SU-DHL-6 (cell line): Measurements from ENCODE around the gene DMP1.

Experiments
- H2AFZ ChIP-seq: fragments of 200-600 bp; sonication (generic); 2 replicates; pipeline ENCODE4 v1.6.1; 2014; ENCODE audit warnings: low read depth, mild to moderate bottlenecking, moderate library complexity, mixed read lengths, antibody characterized with exemption, low read length; ENCODE audit not compliant: severe bottlenecking
- H3F3A ChIP-seq: fragments of 200-600 bp; shearing (Covaris generic); 2 replicates; pipeline ENCODE4 v1.6.0; 2016; ENCODE audit warnings: antibody characterized with exemption, mild to moderate bottlenecking; ENCODE audit not compliant: insufficient read depth
- H3K27ac ChIP-seq: fragments of 200-600 bp; sonication (generic); 2 replicates; pipeline ENCODE4 v1.5.1; 2016; ENCODE audit warnings: low read depth, mild to moderate bottlenecking, low read length, moderate library complexity, mixed read lengths
- H3K27me3 ChIP-seq: fragments of 200-600 bp; sonication (generic), shearing (Covaris generic); 2 replicates; pipeline ENCODE4 v1.6.0; 2014; ENCODE audit warnings: mild to moderate bottlenecking, low read length
- H3K36me3 ChIP-seq: fragments of 200-600 bp; sonication (generic); 2 replicates; pipeline ENCODE4 v1.6.1; 2014; ENCODE audit warnings: mild to moderate bottlenecking, low read length, mixed read lengths
- H3K4me2 ChIP-seq: fragments of 300-600, 200-600 bp; shearing (Covaris generic), sonication (generic); 2 replicates; pipeline ENCODE4 v1.6.0; 2014; ENCODE audit warnings: low read length, low read depth, mild to moderate bottlenecking; ENCODE audit not compliant: poor library complexity, severe bottlenecking
- H3K4me3 ChIP-seq: fragments of 200-600 bp; sonication (generic); 2 replicates; pipeline ENCODE4 v1.5.1; 2014; ENCODE audit warnings: antibody characterized with exemption, low read length, mild to moderate bottlenecking, mixed read lengths; ENCODE audit not compliant: insufficient read depth, poor library complexity, severe bottlenecking
- H3K79me2 ChIP-seq: fragments of 200-600 bp; sonication (generic); 2 replicates; pipeline ENCODE4 v1.6.1; 2014; ENCODE audit warnings: mild to moderate bottlenecking, low read length, moderate library complexity; ENCODE audit not compliant: insufficient read depth
- H3K9ac ChIP-seq: fragments of 200-600 bp; sonication (generic); 2 replicates; pipeline ENCODE4 v1.7.0; 2014; ENCODE audit warnings: mild to moderate bottlenecking, low read length
- H3K9me2 ChIP-seq: fragments of 200-600 bp; sonication (generic); replicated peaks from 2 replicates; pipeline ENCODE4 v1.6.1; 2014; ENCODE audit warnings: low read length; ENCODE audit not compliant: insufficient read depth
- H3K9me3 ChIP-seq: fragments of 200-600 bp; sonication (generic); 2 replicates; pipeline ENCODE4 v1.6.1; 2014; ENCODE audit warnings: low read length, mixed read lengths; ENCODE audit not compliant: insufficient read depth
- H4K20me1 ChIP-seq: fragments of 200-600 bp; sonication (generic); 2 replicates; pipeline ENCODE4 v1.6.1; 2014; ENCODE audit warnings: low read depth, mild to moderate bottlenecking, antibody characterized with exemption, low read length, moderate library complexity, mixed read lengths
- CTCF ChIP-seq: fragments of 200-600 bp; sonication (generic); IDR thresholded peaks from one replicate; pipeline ENCODE4 v1.5.1; 2017; ENCODE audit warnings: antibody characterized with exemption, mild to moderate bottlenecking, low read length, moderate library complexity; ENCODE audit not compliant: insufficient read depth, poor library complexity, severe bottlenecking
- EZH2phosphoT487 ChIP-seq: fragments of 200-600 bp; sonication (generic), shearing (Covaris generic); conservative IDR thresholded peaks from 2 replicates; pipeline ENCODE4 v1.6.1; 2018; ENCODE audit warnings: mild to moderate bottlenecking, antibody characterized with exemption, low read length, moderate library complexity, mixed read lengths

Gene DMP1

GRCh38 chr4:87649980-87650379, at the start of gene DMP1:
DMP1 (plus strand) TSS chr4:87650280; CDS start chr4:87656493, 6,213 bp downstream.
- H3K9me3 ChIP-seq: no peaks in the 10 kb centered on the region
- H3K9ac ChIP-seq: no peak within 1 kb of the TSS
- no peak within 1 kb of the TSS for H3K4me2 ChIP-seq
- no peaks in the 10 kb centered on the region for H3F3A ChIP-seq
- H4K20me1 ChIP-seq: no peaks in the 10 kb centered on the region
- H3K27me3 ChIP-seq: no peaks in the 10 kb centered on the region
- no peak within 1 kb of the TSS for H2AFZ ChIP-seq
- H3K9me2 ChIP-seq: no peaks in the 10 kb centered on the region
- no peaks in the 10 kb centered on the region for H3K79me2 ChIP-seq
- H3K36me3 ChIP-seq: no peaks in the 10 kb centered on the region
- TF ChIP-seq CTCF (no peak), EZH2phosphoT487 (no peak)
- H3K27ac ChIP-seq: no peak within 1 kb of the TSS
- H3K4me3 ChIP-seq: no peak within 1 kb of the TSS

GRCh38 chr4:87601361-87601760, 48.7 kb upstream of the DMP1 start:
- TF ChIP-seq EZH2phosphoT487 (no peak), CTCF (no peak)
- Histone ChIP-seq H3K36me3 (no peaks in the 10 kb centered on the region), H3K79me2 (no peaks in the 10 kb centered on the region), H3K9ac (no peak overlapping the region), H3K9me2 (no peaks in the 10 kb centered on the region), H3F3A (no peaks in the 10 kb centered on the region), H3K27me3 (no peaks in the 10 kb centered on the region), H3K9me3 (no peaks in the 10 kb centered on the region), H4K20me1 (no peaks in the 10 kb centered on the region), H3K4me2 (no peak overlapping the region), H2AFZ (no peak overlapping the region), H3K27ac (no peak overlapping the region), H3K4me3 (no peak overlapping the region)

- Histone ChIP-seq H3K27ac (no peak within 1 kb of the TSS), H3K36me3 (no peaks in the 10 kb centered on the region), H3K9me2 (no peaks in the 10 kb centered on the region), H2AFZ (no peak within 1 kb of the TSS), H3K9ac (no peak within 1 kb of the TSS), H3K9me3 (no peaks in the 10 kb centered on the region), H3K27me3 (no peaks in the 10 kb centered on the region), H3K4me3 (no peak within 1 kb of the TSS), H3K4me2 (no peak within 1 kb of the TSS), H4K20me1 (no peaks in the 10 kb centered on the region), H3F3A (no peaks in the 10 kb centered on the region), H3K79me2 (no peaks in the 10 kb centered on the region)
- TF ChIP-seq EZH2phosphoT487 (no peak), CTCF (no peak)
Measured at GRCh38 chr4:87608229-87608628, 41.9 kb upstream of the DMP1 start, which contains the start of gene DSPP. DSPP (plus strand) TSS chr4:87608529; CDS start chr4:87610909, 2,380 bp downstream.
